K562 (cell line): ENCODE measurements around the gene SIRT3. TPM values are rescaled to one million over a fixed set of nuclear protein-coding genes. Genes with fewer than 3 reads are reported as not detected.

Experiments
- ATAC-seq: fragments of 200-7000 bp; cut with Tn5 transposase; 3 replicates; pipeline ENCODE4 v1.9.1; 2020; ENCODE audit warnings: moderate library complexity
- BruUV-seq: library from RNA; stranded (reverse); fragments of 400-500 nt; replicated peaks from 2 replicates; lab custom pipeline; 2021; lab: Mats Ljungman, UMichigan
- CTCF ChIA-PET: fragments of 300-600 bp; formaldehyde crosslinking; extraction: SDS; loops from one replicate; lab custom pipeline; 2021; ENCODE audit warnings: low intra/inter-chr PET ratio; lab: Yijun Ruan, JAX
- POLR2A ChIA-PET: fragments of 300-600, 350-650 bp; sonication (Branson Sonifier 250); formaldehyde crosslinking; extraction: SDS; loops from one replicate; lab custom pipeline; 2021; ENCODE audit warnings: antibody characterized with exemption, inconsistent platforms; lab: Yijun Ruan, JAX
- DNase-seq, 4 experiments: peaks; one replicate each; pipeline versions ENCODE4 v3.0.0 to v3.0.0-alpha.2; 2011 to 2018; ENCODE audit warnings: low spot score in 3 of 4, mixed read lengths in 3 of 4; ENCODE audit errors: extremely low read depth in 1 of 4
- FAIRE-seq: peaks from 2 replicates; lab custom pipeline; 2011; peaks lifted over from hg19 to GRCh38; lab: Jason Lieb, UNC
- H2AFZ ChIP-seq: 2 replicates; pipeline ENCODE4 v1.6.0; 2011; ENCODE audit warnings: low read depth, low read length, control low read depth, inconsistent platforms
- H3K27ac ChIP-seq: fragments of 200-600 bp; 3 replicates; pipeline ENCODE4 v1.8.0; 2011; ENCODE audit warnings: low read depth, mild to moderate bottlenecking, control low read depth, inconsistent platforms, low read length, moderate library complexity, mixed read lengths; ENCODE audit errors: extremely low read depth
- H3K27me3 ChIP-seq, 2 experiments: fragments of 300-600 bp in 1 of 2; 2 replicates in 1 of 2; 3 replicates in 1 of 2; pipeline versions ENCODE4 v1.6.0 to v1.8.0; 2011; ENCODE audit warnings: inconsistent platforms in 2 of 2, low read length in 2 of 2, mild to moderate bottlenecking in 1 of 2, mixed read lengths in 1 of 2, moderate library complexity in 1 of 2; ENCODE audit not compliant: control insufficient read depth in 2 of 2, insufficient read depth in 2 of 2
- H3K36me3 ChIP-seq: fragments of 300-600 bp; 3 replicates; pipeline ENCODE4 v1.8.0; 2011; ENCODE audit warnings: mild to moderate bottlenecking, low read length, inconsistent platforms; ENCODE audit not compliant: control insufficient read depth, insufficient read depth
- H3K4me1 ChIP-seq, 2 experiments: fragments of 200-600 bp in 1 of 2; replicated peaks in 1 of 2; 2 replicates in 1 of 2; 3 replicates in 1 of 2; pipeline versions ENCODE4 v1.5.1 to v1.8.0; 2011; ENCODE audit warnings: inconsistent platforms in 2 of 2, low read length in 2 of 2, mild to moderate bottlenecking in 1 of 2, mixed read lengths in 1 of 2, moderate library complexity in 1 of 2; ENCODE audit not compliant: control insufficient read depth in 2 of 2, insufficient read depth in 2 of 2
- H3K4me2 ChIP-seq: 2 replicates; pipeline ENCODE4 v1.6.1; 2011; ENCODE audit warnings: low read length, control low read depth, inconsistent platforms, mixed read lengths; ENCODE audit not compliant: insufficient read depth
- H3K4me3 ChIP-seq: fragments of 200-600 bp; sonication (generic), shearing (Covaris generic); 2 replicates; pipeline ENCODE4 v1.5.1; 2016; ENCODE audit warnings: control low read depth, inconsistent platforms
- H3K79me2 ChIP-seq: fragments of 200-600 bp; 3 replicates; pipeline ENCODE4 v1.8.0; 2011; ENCODE audit warnings: low read length, inconsistent platforms; ENCODE audit not compliant: control insufficient read depth, insufficient read depth
- H3K9ac ChIP-seq, 2 experiments: 2 replicates each; pipeline versions ENCODE4 v1.6.0 to v1.6.1; 2011; ENCODE audit warnings: low read depth in 2 of 2, low read length in 2 of 2, control low read depth in 1 of 2, inconsistent platforms in 1 of 2, mild to moderate bottlenecking in 1 of 2, mixed read lengths in 1 of 2; ENCODE audit not compliant: insufficient read depth in 1 of 2
- H3K9me1 ChIP-seq: one replicate; pipeline ENCODE4 v1.6.0; 2011; ENCODE audit warnings: inconsistent platforms, mild to moderate bottlenecking, low read length, moderate library complexity; ENCODE audit not compliant: control insufficient read depth, insufficient read depth
- H3K9me3 ChIP-seq: replicated peaks from 2 replicates; pipeline ENCODE4 v1.5.1; 2011; ENCODE audit warnings: low read depth, low read length, inconsistent platforms; ENCODE audit not compliant: control insufficient read depth, insufficient read depth
- H4K20me1 ChIP-seq: replicated peaks from 2 replicates; pipeline ENCODE4 v1.6.1; 2011; ENCODE audit warnings: low read length, inconsistent platforms, mixed read lengths; ENCODE audit not compliant: control insufficient read depth, insufficient read depth
- CAMTA2 ChIP-seq: fragments of 250-450 bp; sonication (Bioruptor Pico); conservative IDR thresholded peaks from 2 replicates; pipeline ENCODE4 v1.5.1; 2022
- CBX3 ChIP-seq, 2 experiments: IDR thresholded peaks; 1 replicate in 1 of 2; 2 replicates in 1 of 2; pipeline ENCODE4 v1.6.1; 2012; ENCODE audit warnings: inconsistent platforms in 2 of 2, low read length in 2 of 2, borderline replicate concordance in 1 of 2, control low read depth in 1 of 2
- GABPB1 ChIP-seq: sonication (generic); formaldehyde crosslinking; IDR thresholded peaks from 2 replicates; pipeline ENCODE4 v1.8.0; 2022; ENCODE audit warnings: mild to moderate bottlenecking, missing genetic modification reagents
- IRF2 ChIP-seq: sonication (generic); formaldehyde crosslinking; IDR thresholded peaks from 2 replicates; pipeline ENCODE4 v1.8.1; 2022; ENCODE audit warnings: mild to moderate bottlenecking, missing genetic modification reagents
- MAFF ChIP-seq: IDR thresholded peaks from 2 replicates; pipeline ENCODE4 v1.6.1; 2012; ENCODE audit warnings: low read length, improper control_type of control experiment
- NFATC3 ChIP-seq: fragments of 450-650 bp; IDR thresholded peaks from 2 replicates; pipeline ENCODE4 v1.6.1; 2017; ENCODE audit warnings: mild to moderate bottlenecking
- POLR2A ChIP-seq: fragments of 450-650 bp; conservative IDR thresholded peaks from 2 replicates; pipeline ENCODE4 v1.6.1; 2016
- POLR2B ChIP-seq: fragments of 450-650 bp; IDR thresholded peaks from 2 replicates; pipeline ENCODE4 v1.6.1; 2018; ENCODE audit warnings: low read depth; ENCODE audit not compliant: partially characterized antibody
- POLR2G ChIP-seq: fragments of 200-400 bp; formaldehyde crosslinking; IDR thresholded peaks from 2 replicates; pipeline ENCODE4 v1.6.1; 2017; ENCODE audit warnings: low read depth, mild to moderate bottlenecking, antibody characterized with exemption, low read length, moderate library complexity
- PTBP1 ChIP-seq: fragments of 200-400 bp; formaldehyde crosslinking; IDR thresholded peaks from 2 replicates; pipeline ENCODE4 v1.6.1; 2017; ENCODE audit warnings: low read depth, low read length
- SLC30A9 ChIP-seq: fragments of 250-450 bp; sonication (Bioruptor Pico); IDR thresholded peaks from 2 replicates; pipeline ENCODE4 v1.8.0; 2022; ENCODE audit warnings: mild to moderate bottlenecking, moderate library complexity
- SP1 ChIP-seq: sonication (generic); formaldehyde crosslinking; IDR thresholded peaks from 2 replicates; pipeline ENCODE4 v1.8.1; 2022; ENCODE audit warnings: mild to moderate bottlenecking, missing genetic modification reagents
- SUPT5H ChIP-seq: fragments of 450-650 bp; IDR thresholded peaks from 2 replicates; pipeline ENCODE4 v1.6.1; 2016
- ZBTB7A ChIP-seq: IDR thresholded peaks from 2 replicates; pipeline ENCODE4 v1.6.1; 2011; ENCODE audit warnings: low read depth, mild to moderate bottlenecking, low read length, moderate library complexity, borderline replicate concordance; ENCODE audit not compliant: control insufficient read depth
- ZNF263 ChIP-seq: sonication (generic); formaldehyde crosslinking; IDR thresholded peaks from 2 replicates; pipeline ENCODE4 v1.8.0; 2022; ENCODE audit warnings: mild to moderate bottlenecking, missing genetic modification reagents, borderline replicate concordance
- ZNF436 ChIP-seq: fragments of 250-450, 450-650 bp; sonication (Bioruptor Pico); formaldehyde crosslinking; IDR thresholded peaks from 2 replicates; pipeline ENCODE4 v1.7.0; 2020; ENCODE audit warnings: mild to moderate bottlenecking
- WGBS: fragments of 100-300 bp; shearing (Covaris generic); methylation state at CpG from one replicate; pipeline ENCODE4 v1.1.6; 2016; ENCODE audit warnings: low coverage, mixed read lengths; ENCODE audit not compliant: insufficient coverage; ENCODE audit errors: missing lambda C conversion rate; 5-methylcytosine and 5-hydroxymethylcytosine counted together
- in situ Hi-C: fragments of 300-500 bp; cut with MboI; formaldehyde crosslinking; loops from 4 replicates; pipeline ENCODE4 v1.15.0; 2018; ENCODE audit warnings: inconsistent platforms, mixed read lengths
- intact Hi-C: fragments of 100-400 bp; cut with micrococcal nuclease; formaldehyde crosslinking; loops from 2 replicates; pipeline ENCODE4 v1.14.2; 2022
- polyA plus RNA-seq, 8 experiments: library from polyadenylated mRNA; depleted of rRNA in 4 of 8; stranded (reverse) in 5 of 8; unstranded in 3 of 8; fragments of >200 nt; fragmentation: Nextera tagmentation in 2 of 8; fragmentation: Illumina TruSeq in 1 of 8; extraction: Ambion mirVana in 2 of 8; extraction: Trizol in 1 of 8; gene quantifications; 2 replicates each; pipeline versions ENCODE4 v1.2.1 to v1.2.3, GENCODE V29; 2011 to 2014; ENCODE audit warnings: inconsistent platforms in 1 of 8, missing spikeins in 1 of 8
- total RNA-seq, 7 experiments: library from RNA; depleted of rRNA in 6 of 7; stranded (reverse); fragments of >200 nt in 6 of 7; fragmentation: Illumina TruSeq in 2 of 7; extraction: Trizol in 2 of 7; gene quantifications; 2 replicates each; pipeline versions ENCODE4 v1.2.1 to v1.2.3, GENCODE V29; 2011 to 2021; ENCODE audit warnings: low replicate concordance in 1 of 7
- TF ChIP-seq, protein P1 (sequence below): fragments of 250-450 bp; sonication (Bioruptor Pico); IDR thresholded peaks from 2 replicates; pipeline ENCODE4 v1.8.0; 2021; ENCODE audit warnings: mild to moderate bottlenecking, moderate library complexity

Gene SIRT3
- total and polyA plus RNA-seq, 9 of the 15 experiments (the other 6 are each of a cell fraction or from before 2014, with no cell fraction given): 1.9 to 27.5 (median 14.5) TPM

DNA sequence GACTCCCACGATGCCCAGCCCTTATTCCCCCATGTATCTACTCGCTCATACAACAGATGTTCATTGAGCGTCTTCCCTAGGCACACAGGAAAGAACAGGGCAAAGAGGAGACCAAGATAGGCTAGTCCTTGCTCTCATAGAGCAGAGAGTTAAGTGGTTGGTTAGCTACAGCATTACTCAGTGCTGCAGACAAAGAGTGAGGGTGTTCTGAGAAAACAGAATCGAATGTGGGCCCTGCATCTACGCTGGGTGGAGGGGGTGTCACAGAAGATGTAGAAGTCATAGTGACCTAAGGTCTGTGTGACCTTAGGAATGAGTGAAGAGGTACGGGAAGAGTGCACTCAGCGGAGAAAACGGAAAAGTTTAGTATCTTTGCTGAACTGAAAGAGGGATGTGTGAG is 12.9 kb upstream of the SIRT3 start:
- CTCF ChIA-PET: no interaction called here
- Histone ChIP-seq H3K4me2 (no peak overlapping the region), H3K4me3 (no peak overlapping the region), H4K20me1 (no peaks in the 10 kb centered on the region), H3K27ac (no peak overlapping the region), H3K9me3 (no peaks in the 10 kb centered on the region), H3K4me1 (no peaks in the 10 kb centered on the region), H2AFZ (no peak overlapping the region), H3K9ac (no peak overlapping the region), H3K27me3 (no peaks in the 10 kb centered on the region), H3K36me3 (peaks cover 98% of the 10 kb centered on the region), H3K79me2 (no peaks in the 10 kb centered on the region), H3K9me1 (no peaks in the 10 kb centered on the region)
- ATAC-seq (no peak), FAIRE-seq (no peak), DNase-seq (no peak)
- in situ Hi-C loops (no loop called here), intact Hi-C loops (no loop called here)
- no TSS peak for BruUV-seq
- WGBS: 87% methylated on average over 8 of the region's 8 CpGs
- POLR2A ChIA-PET: interaction anchor here (0.7 to 1.4 kb wide), 2 partner anchors 9 to 18 kb away, joined by 5 read pairs; no protein-coding TSS in a partner anchor
- no peak for TF ChIP-seq ZNF436 (CRISPR knock-in tag)
- TF ChIP-seq IRF2 (CRISPR knock-in tag): no peak
- TF ChIP-seq CAMTA2 (CRISPR knock-in tag): no peak
- no peak for TF ChIP-seq ZNF263
- TF ChIP-seq MAFF: no peak
- no peak for TF ChIP-seq ZBTB7A
- TF ChIP-seq GABPB1 (CRISPR knock-in tag): no peak
- no peak for TF ChIP-seq POLR2G
- peak; percentile 52 for TF ChIP-seq SUPT5H
- TF ChIP-seq POLR2B: peak; percentile 19
- TF ChIP-seq, protein P1, sequence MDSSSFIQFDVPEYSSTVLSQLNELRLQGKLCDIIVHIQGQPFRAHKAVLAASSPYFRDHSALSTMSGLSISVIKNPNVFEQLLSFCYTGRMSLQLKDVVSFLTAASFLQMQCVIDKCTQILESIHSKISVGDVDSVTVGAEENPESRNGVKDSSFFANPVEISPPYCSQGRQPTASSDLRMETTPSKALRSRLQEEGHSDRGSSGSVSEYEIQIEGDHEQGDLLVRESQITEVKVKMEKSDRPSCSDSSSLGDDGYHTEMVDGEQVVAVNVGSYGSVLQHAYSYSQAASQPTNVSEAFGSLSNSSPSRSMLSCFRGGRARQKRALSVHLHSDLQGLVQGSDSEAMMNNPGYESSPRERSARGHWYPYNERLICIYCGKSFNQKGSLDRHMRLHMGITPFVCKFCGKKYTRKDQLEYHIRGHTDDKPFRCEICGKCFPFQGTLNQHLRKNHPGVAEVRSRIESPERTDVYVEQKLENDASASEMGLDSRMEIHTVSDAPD (CRISPR knock-in tag): no peak
- no peak for TF ChIP-seq CBX3 (IDR thresholded peaks at IDR 0.05; ENCODE audit: borderline replicate concordance in 1 of 2, low read length in 2 of 2)
- no peak for TF ChIP-seq SP1 (CRISPR knock-in tag)
- no peak for TF ChIP-seq PTBP1
- no peak for TF ChIP-seq NFATC3
- no peak for TF ChIP-seq SLC30A9 (CRISPR knock-in tag)
- peak; percentile 41; the same call in 1 of the 2 replicates for TF ChIP-seq POLR2A
